Breast epithelium (tissue), 4 donors: Measurements from ENCODE around the gene OR52J3. TPM values are rescaled to one million over a fixed set of nuclear protein-coding genes. Genes with fewer than 3 reads are reported as not detected.

Experiments used
- DNase-seq, 2 donors: peaks; one replicate each; pipeline ENCODE4 v3.0.0-alpha.2; 2019; ENCODE audit warnings: low spot score in 2 of 2
- H3K27ac ChIP-seq, 2 donors: fragments of 200-600 bp; sonication (generic) in 1 of 2; one replicate each; pipeline ENCODE4 v1.5.1; 2016 to 2019; ENCODE audit warnings: mild to moderate bottlenecking in 1 of 2
- H3K27me3 ChIP-seq, 2 donors: fragments of 200-600 bp; sonication (generic) in 1 of 2; one replicate each; pipeline versions ENCODE4 v1.5.1 to v1.6.0; 2017 to 2019; ENCODE audit warnings: control low read depth in 1 of 2, mild to moderate bottlenecking in 1 of 2
- H3K36me3 ChIP-seq: fragments of 200-600 bp; one replicate; pipeline ENCODE4 v1.5.1; 2019
- H3K4me1 ChIP-seq, 2 donors: fragments of 200-600 bp; sonication (generic); one replicate each; pipeline ENCODE4 v1.5.1; 2016 to 2019; ENCODE audit warnings: control low read depth in 1 of 2
- H3K4me3 ChIP-seq, 3 donors: fragments of 200-600 bp; sonication (generic); 1 replicate in 2 of 3; 2 replicates in 1 of 3; pipeline ENCODE4 v1.5.1; 2016 to 2019; ENCODE audit warnings: mild to moderate bottlenecking in 3 of 3, moderate library complexity in 2 of 3
- H3K9me3 ChIP-seq, 2 donors: fragments of 200-600 bp; sonication (generic) in 1 of 2; one replicate each; pipeline ENCODE4 v1.5.1; 2016 to 2019; ENCODE audit warnings: control low read depth in 1 of 2
- CTCF ChIP-seq, 3 donors: fragments of 450-650 bp; IDR thresholded peaks; one replicate each; pipeline ENCODE4 v1.5.1; 2016 to 2017; ENCODE audit warnings: antibody characterized with exemption in 3 of 3, mild to moderate bottlenecking in 3 of 3, moderate library complexity in 3 of 3
- POLR2A ChIP-seq: fragments of 450-650 bp; IDR thresholded peaks from one replicate; pipeline ENCODE4 v1.6.1; 2016; ENCODE audit warnings: antibody characterized with exemption, mild to moderate bottlenecking, moderate library complexity
- POLR2AphosphoS5 ChIP-seq, 3 donors: sonication (generic); formaldehyde crosslinking; IDR thresholded peaks; one replicate each; pipeline ENCODE4 v1.6.1; 2017; ENCODE audit warnings: antibody characterized with exemption in 3 of 3
- intact Hi-C: fragments of 100-400 bp; cut with DNase I; formaldehyde crosslinking; loops from one replicate; pipeline ENCODE4 v1.15.1; 2023; ENCODE audit warnings: low total_unique reads
- total RNA-seq, 3 donors: library from RNA; depleted of rRNA; stranded (reverse); fragments of >200 nt; gene quantifications; one replicate each; pipeline ENCODE4 v1.1.0, GENCODE V29; 2016

The OR52J3 gene
- total RNA-seq, 3 donors from 2014 or later = not detected

- no peak overlapping the region for H3K4me3 ChIP-seq
- no peaks in the 10 kb centered on the region for H3K4me1 ChIP-seq
- no peaks in the 10 kb centered on the region for H3K36me3 ChIP-seq
- H3K9me3 ChIP-seq = peaks cover 7 to 17% of the 10 kb centered on the region in 2 donors
- intact Hi-C loops = no loop called here
- no peaks in the 10 kb centered on the region for H3K27me3 ChIP-seq
- TF ChIP-seq CTCF (IDR thresholded peaks at IDR 0.05) (no peak), POLR2A (no peak), POLR2AphosphoS5 (IDR thresholded peaks at IDR 0.05) (no peak)
- H3K27ac ChIP-seq = no peak overlapping the region
- DNase-seq = no peak
Observed at GRCh38 chr11:5021996-5022395, 24.3 kb upstream of the OR52J3 start.

DNA sequence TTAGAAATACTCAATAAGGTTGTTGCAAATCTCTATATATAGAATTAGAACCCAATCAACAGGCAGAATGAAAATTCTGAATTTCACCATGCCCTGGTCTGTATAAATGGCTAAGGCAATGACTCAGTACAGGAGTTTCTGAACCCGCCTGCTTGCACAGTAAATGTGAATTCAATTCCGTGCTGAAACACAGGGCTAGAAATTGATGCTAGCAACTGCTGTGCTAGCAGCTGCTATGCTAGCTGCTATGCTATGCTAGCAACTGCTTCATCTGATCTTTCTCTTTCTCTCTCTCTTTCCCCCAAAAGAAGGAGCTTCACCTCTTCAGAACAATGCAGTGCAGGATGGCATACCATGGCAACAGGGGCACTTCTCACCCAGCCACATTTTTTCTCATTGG, 9.7 kb upstream of the OR52J3 start:
- Histone ChIP-seq H3K4me1 (no peaks in the 10 kb centered on the region), H3K27me3 (no peaks in the 10 kb centered on the region), H3K36me3 (no peaks in the 10 kb centered on the region), H3K9me3 (no peaks in the 10 kb centered on the region), H3K4me3 (no peak overlapping the region), H3K27ac (no peak overlapping the region)
- intact Hi-C loops = no loop called here
- DNase-seq = no peak
- TF ChIP-seq POLR2A (no peak), POLR2AphosphoS5 (IDR thresholded peaks at IDR 0.05) (no peak), CTCF (IDR thresholded peaks at IDR 0.05) (no peak)

- intact Hi-C loops = no loop called here
- no peak overlapping the region for H3K4me3 ChIP-seq
- no peaks in the 10 kb centered on the region for H3K27me3 ChIP-seq
- no peaks in the 10 kb centered on the region for H3K4me1 ChIP-seq
- no peak for DNase-seq
- TF ChIP-seq CTCF (IDR thresholded peaks at IDR 0.05) (no peak), POLR2A (no peak)
- H3K27ac ChIP-seq = no peak overlapping the region
- H3K36me3 ChIP-seq = no peaks in the 10 kb centered on the region
- H3K9me3 ChIP-seq = no peaks in the 10 kb centered on the region
Observed at GRCh38 chr11:5037926-5038325, 8.4 kb upstream of the OR52J3 start.

GRCh38 chr11:5038341-5038740, 8.0 kb upstream of the OR52J3 start:
- TF ChIP-seq POLR2AphosphoS5 (IDR thresholded peaks at IDR 0.05) (no peak), POLR2A (no peak), CTCF (IDR thresholded peaks at IDR 0.05) (no peak)
- H3K4me1 ChIP-seq = no peaks in the 10 kb centered on the region
- DNase-seq = no peak
- no peaks in the 10 kb centered on the region for H3K36me3 ChIP-seq
- no peaks in the 10 kb centered on the region for H3K9me3 ChIP-seq
- intact Hi-C loops = no loop called here
- H3K27ac ChIP-seq = no peak overlapping the region
- no peaks in the 10 kb centered on the region for H3K27me3 ChIP-seq
- no peak overlapping the region for H3K4me3 ChIP-seq

DNA sequence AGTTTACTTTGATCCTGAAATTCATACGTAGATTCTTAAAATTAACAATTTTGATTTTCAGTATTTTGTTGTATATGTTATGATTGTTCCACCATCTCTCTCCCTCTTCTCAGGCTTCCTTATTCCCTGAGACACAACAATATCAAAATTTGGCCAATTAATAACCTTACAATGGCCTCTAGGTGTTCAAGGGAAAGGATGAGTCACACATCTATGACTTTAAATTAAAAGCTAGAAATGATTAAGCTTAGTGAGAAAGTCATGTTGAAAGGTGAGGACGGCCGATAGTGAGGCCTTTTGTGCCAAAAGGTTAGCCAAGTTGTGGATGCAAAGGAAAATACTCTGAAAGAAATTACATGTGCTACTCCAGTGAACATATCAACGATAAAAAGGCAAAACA, 5.5 kb upstream of the OR52J3 start:
- DNase-seq = no peak
- TF ChIP-seq POLR2AphosphoS5 (IDR thresholded peaks at IDR 0.05) (no peak), CTCF (IDR thresholded peaks at IDR 0.05) (no peak), POLR2A (no peak)
- Histone ChIP-seq H3K27ac (no peak overlapping the region), H3K4me3 (no peak overlapping the region), H3K36me3 (no peaks in the 10 kb centered on the region), H3K4me1 (no peaks in the 10 kb centered on the region), H3K9me3 (no peaks in the 10 kb centered on the region), H3K27me3 (no peaks in the 10 kb centered on the region)
- intact Hi-C loops = no loop called here
